ENCODE measurements around the gene ALK.

The ALK gene

DNA sequence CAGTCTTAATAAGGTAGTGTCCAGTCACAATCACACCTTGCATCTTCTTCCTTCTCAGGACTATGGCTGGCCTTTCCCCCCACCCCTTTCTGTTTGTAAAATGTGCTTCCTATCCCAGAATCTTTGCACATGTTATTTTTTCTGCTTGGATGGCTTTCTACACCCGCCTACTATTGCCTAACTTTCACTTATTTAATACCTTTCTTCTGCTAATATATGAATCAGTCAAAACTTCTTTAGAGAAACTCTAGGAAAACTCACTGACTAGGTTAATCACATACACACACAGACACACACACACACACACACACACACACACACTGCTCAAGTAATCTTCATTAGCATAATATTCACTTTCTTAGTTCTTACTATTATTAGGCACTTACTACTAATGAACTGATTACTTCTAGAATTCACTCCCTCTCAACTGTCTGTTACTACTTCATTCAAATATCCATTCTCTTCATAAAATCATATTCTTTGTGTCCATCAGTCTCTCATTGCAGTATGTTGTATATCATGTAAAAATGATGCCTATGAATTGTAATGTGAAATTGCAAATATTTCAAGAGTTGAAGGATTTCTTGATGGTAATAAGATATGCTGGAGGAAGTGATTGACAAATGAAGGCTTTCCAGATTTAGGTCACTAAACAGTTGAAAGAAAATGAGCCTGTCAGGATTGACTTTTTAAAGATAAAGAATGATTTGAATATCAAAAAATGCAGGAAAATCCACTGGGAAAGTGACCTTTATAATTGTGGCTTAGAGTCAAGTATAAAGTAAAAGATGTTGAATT is 754.9 kb downstream of the ALK start:
- DNase-seq, result no peak
- intact Hi-C loops (cut with DNase I), result no loop called here

DNA sequence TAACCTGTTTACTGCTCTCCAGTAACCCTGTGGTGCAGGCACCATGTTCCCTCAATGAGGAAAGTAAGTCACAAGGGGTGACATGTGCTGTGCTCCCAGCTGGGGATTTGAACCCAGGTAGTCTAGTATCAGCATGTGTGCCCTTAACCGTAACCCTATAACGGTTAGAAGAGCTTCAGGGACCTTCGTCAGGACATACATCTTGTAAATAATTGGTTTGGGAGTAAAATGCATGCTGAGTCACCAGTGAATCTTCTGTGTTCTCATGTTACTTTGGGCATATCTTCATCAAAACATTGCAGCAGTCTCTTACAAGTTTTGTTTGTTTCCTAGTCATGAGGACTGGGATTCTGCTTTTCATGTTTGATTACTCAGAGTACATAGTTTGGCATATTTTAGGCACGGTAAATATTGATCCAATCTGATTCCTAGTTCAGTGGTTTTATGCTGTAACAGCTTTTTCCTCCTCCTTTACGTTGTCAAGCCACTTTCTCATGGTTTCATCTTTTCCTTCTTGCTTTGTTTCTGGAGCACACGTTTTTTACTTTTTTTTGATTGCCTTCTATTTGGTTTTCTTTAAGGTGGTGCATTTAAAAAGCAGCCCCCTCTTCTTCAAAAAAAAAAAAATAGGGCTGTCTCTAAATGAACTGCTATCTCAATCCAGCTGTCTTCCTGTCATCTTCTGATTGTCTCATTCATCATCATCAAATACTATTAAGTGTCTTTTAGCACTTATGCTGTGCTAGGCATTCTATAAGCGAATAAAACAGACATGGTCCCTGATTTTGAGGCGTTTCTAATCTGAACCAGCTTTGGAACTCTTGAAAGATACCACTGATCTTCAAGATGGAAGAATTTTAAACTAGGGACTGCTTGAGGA is 755.8 kb downstream of the ALK start:
- DNase-seq, result no peak
- intact Hi-C loops (cut with DNase I), result no loop called here

DNA sequence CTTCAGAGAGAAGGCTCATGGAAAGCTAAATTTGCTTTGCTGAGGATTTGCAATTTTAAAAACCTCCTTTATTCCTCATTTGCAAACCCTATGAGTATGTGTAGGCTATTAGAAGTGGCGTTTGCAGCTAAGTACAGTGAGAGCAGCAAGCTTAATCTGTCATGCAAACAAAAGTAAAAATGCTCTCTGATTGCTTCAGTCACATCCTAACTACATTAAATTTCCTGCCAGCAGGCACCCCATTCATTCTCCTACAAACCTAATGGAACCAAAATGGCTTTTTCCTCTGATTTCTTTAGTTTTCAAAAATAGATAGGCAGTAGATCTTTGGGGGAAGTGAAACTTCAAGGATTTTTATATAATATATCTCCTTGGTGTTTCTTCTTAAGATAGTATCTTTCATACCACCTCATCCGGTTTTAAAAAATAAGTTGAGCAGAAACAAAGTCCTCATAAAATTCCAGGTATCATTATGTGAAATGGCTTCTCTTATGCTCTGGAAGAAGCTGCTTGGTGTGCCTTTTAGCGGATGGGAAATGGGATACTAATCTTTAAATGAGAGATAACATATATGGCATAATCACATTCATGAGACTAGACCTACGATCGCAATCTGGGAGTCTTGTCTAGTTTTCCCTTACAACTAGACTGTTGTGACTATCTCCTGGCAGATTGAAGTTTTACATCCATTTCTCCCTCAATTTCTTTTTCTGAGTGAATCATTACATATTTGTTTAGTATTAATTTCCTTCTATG is 757.1 kb downstream of the ALK start:
- DNase-seq, result peak in 2 of 42 donors; percentile 10 to 24
- intact Hi-C loops (cut with DNase I), result no loop called here

DNA sequence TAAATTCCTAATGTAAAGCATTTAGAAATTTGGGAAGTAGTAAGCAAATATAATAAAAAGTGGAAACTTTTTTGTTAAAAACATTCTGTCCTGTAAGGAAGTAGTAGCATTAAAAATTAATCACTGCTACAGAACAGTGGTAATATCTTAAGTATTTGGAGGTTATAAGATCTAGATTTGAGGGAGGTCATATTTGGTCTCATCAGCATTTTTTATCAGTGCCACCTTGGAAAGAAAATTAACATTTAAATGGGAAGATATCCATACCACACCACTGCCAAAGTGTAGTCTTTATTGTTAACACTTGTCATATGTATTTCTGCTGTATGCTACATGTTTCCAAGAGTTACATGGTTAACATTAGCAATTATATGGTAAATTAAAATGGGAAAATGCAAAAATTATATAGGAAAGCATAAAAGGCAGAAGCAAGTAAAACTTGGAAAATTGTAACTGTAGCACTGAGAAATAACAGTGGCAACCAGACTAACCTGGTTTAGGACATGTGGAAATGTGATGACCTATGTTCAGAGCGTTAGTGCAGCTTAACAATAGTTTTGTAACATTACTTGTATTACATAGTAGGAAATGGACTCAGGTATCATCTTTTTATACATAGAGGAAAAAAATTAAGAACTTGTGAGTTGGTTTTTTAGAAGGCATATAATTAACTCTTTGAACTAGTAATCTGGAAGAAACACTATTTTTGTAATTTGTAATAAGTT is 759.0 kb downstream of the ALK start:
- intact Hi-C loops (cut with DNase I), result no loop called here
- no peak for DNase-seq

DNA sequence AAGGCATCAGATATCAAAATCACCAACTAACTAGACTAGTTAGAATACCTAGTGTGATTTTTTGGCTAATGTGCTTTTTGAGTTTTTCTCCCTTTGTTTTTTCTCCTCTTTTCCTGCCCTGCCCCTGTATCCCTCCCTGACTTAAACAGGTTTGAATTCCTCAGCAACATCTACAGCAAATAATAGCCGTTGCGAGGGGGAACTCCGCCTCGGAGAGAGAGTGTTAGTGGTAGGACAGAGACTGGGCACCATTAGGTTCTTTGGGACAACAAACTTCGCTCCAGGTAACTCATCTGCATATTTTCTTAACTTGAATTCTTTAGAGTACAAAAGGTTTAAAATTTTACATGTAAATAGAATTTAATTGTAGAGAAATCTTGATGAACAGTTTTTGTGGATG is 761.2 kb downstream of the ALK start:
- no peak for DNase-seq
- intact Hi-C loops (cut with DNase I), result no loop called here

DNA sequence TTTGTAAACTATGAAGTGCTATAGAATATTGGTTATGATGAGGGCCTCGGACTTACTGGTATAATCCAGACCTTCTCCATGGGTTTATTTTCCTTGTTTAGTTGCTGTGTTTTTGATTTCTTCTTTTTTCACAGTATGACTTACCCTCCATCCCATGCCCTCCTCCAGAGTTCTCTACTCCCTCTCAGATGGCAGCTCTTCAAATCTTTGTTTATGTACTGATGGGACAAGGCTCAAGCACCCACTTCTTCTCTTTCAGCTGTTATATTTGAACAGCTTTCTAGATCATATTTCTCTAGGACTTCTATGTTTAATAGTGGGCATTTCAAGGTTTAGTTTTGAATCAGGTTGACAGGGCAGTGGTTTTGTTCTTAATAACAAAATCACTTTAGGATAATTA is 762.3 kb downstream of the ALK start:
- no peak for DNase-seq
- intact Hi-C loops (cut with DNase I), result no loop called here

DNA sequence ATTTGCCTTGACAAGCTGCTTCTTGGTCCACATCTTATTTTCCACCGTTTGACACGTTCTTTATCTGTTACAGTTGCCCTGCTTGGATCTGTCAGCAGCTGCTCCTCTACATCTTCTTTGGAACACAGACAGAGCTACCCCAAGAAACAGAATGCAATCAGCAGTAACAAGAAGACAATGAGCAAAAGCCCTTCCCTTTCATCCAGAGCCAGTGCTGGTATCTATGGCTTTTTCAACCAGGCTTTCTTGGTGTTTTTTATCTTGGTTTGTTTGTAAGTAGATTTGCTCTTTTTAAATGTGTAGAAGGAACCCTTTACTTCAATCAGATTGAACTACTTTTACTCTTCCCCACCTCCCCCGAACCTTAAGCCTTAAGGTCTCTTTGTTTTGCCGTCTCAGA is 764.3 kb downstream of the ALK start:
- intact Hi-C loops (cut with DNase I), result no loop called here
- DNase-seq, result no peak

DNA sequence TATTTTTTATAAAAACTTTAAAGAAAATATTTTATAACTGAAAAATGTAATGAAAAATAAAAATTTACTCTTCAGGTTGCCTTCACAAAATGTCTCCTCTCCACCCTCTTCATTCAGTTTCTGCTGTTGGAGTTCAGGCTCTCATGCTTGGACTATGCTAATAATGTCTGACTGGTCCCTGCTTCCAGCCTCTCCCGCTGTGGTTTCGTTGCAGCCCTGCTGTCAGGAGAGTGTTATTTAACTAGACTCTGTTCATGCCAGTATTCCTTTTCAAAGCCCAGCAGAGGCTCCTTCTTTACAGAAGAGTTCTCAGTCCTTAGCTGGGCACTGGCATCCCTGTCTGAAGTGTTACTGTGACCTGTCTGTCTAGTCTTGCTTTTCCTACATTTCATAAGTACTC is 765.8 kb downstream of the ALK start:
- peak in 6 of 42 donors; percentile 4 to 46 (median 12) for DNase-seq
- intact Hi-C loops (cut with DNase I), result no loop called here

DNA sequence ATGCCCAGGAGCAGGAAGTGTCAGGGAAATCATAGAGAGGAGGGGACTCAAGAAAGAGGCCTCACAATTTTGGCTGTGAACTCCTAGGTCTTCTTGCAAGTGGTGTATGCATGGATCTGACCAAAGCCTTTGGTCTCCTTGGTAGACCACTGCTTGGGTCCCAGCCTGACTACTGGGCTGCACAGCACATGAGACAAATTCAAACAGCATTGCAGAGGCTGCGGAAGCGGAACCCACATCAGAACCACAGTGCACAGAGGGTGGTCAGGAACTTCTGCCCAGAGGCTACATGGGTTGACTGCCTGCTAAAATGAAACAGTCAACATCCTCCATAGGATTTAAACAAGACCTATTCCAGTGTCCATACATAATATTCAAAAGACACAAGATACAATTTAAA is 766.8 kb downstream of the ALK start:
- DNase-seq, result no peak
- intact Hi-C loops (cut with DNase I), result no loop called here

DNA sequence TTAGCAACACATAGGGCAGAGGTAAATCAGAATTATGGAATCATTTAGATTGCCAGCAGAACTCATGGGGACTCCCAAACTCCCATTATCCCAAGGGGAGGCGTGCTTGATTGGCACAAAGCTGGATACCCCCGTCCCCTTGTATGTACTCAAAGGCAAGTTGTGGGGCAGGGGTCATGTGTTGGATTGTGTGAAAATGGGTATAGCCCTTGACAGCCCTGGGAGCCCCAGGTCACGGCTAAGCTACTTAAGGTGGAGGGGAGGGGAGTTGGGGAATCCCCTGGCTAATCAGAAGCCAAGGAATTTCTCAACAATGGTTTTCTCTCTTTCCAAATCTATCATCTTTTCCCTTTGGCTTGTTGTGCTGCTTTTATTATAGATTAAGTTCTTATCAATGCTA is 773.4 kb downstream of the ALK start:
- intact Hi-C loops (cut with DNase I), result no loop called here
- no peak for DNase-seq

DNA sequence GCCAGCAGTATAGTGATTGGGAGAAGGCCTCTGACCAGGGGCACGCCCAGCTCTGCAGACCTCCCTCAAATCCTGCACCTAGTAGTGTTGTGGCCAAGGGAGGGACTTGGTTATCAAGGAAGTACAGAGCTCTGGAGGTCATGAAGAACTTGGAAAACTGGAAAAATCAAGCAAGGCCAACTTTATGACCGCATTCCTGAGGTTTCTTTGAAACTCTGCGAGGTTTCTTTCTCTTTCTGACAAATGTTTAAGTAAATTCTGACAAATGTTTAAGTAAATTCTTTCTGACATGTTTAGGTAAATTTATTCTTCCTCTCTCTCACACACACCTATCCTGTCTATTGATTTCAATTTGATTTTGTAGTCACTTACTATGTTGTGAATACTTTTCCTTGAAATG is 775.2 kb downstream of the ALK start:
- DNase-seq, result no peak
- intact Hi-C loops (cut with DNase I), result no loop called here

DNA sequence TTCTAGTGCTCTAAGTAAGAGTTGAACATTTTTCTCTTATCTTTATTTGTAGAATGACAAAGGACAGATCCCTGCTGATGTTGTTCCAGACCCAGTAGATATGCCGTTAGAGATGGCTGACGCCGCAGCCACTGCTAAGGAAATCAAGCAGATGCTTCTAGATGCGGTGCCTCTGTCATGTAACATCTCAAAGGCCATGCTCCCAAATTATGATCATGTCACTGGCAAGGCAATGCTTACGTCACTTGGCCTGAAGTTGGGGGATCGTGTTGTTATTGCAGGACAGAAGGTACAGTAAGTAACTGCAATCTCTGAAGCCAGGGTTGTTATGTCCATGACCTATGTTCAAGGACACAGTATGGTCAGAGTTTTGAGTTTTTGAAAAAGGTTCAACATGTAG is 777.7 kb downstream of the ALK start:
- intact Hi-C loops (cut with DNase I), result no loop called here

More for the DNA sequence above, 777.7 kb downstream of the ALK start:
- DNase-seq, result no peak
